ENCODE data around the gene ANKRD62. TPM values are rescaled to one million over a fixed set of nuclear protein-coding genes. Genes with fewer than 3 reads are reported as not detected.
A peak's percentile ranks its signal among the peaks of the same experiment; 100 is the strongest.

ANKRD62 gene
- total and polyA plus RNA-seq, 2 of the 4 experiments (the other 2 are of a cell fraction) = not detected

DNA sequence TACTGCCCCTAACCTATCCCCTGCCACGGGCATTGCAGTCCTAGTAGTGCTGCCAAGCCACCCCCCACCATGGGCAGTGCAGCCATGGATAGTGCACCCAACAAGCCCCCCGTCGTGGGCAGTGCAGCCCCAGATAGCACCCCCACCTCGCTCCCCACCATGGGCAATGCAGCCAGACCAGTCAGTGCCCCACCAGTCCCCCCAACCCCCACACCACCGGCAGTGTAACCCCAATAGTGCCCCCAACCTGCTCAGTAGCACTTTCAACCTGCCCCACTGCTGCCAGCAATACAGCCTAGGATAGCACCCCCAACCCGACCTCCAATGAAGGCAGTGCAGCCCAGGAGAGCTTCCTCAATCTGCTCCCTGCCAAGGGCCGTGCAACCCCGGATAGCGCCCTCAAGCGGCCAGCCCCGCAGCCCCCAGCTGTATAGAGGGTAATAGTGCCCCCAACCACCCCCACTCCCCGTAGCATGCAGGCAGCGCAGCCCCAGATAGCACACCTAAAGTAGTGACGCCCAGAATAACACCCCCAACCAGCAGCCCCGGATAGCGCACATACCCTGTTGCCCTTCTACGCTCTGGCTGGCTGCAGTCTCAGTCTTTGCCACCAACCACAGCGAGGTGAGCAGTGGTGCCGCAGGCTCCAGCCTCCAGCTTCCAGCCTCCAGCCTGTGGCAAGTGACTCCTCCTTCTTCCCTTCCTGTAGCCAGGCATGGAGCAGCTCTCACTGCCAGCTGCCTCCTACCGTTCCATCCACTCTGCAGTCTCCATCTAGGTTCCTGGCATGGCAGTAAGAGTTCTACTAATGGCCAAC is 45.4 kb upstream of the ANKRD62 start:
- H3K9ac ChIP-seq (ENCODE audit: low read depth, low read length) = no peak overlapping the region
- 95% methylated on average over 3 of the region's 20 CpGs; no CpG with 5 or more reads in 1 of the 2 experiments for WGBS, 2 experiments (ENCODE audit: extremely low coverage in 2 of 2, insufficient read length in 1 of 2)
- H2BK120ac ChIP-seq (ENCODE audit: low read depth, low read length) = peak overlapping the region; percentile 68; the same call in 1 of the 2 replicates
- ATAC-seq (ENCODE audit: low read depth) = peak; percentile 58
- POLR2A ChIA-PET (ENCODE audit: unreplicated experiment) = no interaction called here
- dilution Hi-C loops (cut with HindIII; ENCODE audit: low sequenced_read_pairs, unreplicated experiment) (no loop called here), in situ Hi-C loops (cut with MboI; ENCODE audit: low sequenced_read_pairs) (no loop called here), intact Hi-C loops (cut with micrococcal nuclease) (loop anchor here (10.0 kb wide), 1 partner anchor 187 kb away; no protein-coding TSS in a partner anchor)
- no peaks in the 10 kb centered on the region for H3K9me1 ChIP-seq (ENCODE audit: insufficient read depth, low read length)
- no peaks in the 10 kb centered on the region for H3K27me3 ChIP-seq (ENCODE audit: control insufficient read depth, insufficient read depth, low read length)
- peak overlapping the region; percentile 33 for H2AK9ac ChIP-seq (replicated peaks; ENCODE audit: low read depth, low read length, poor library complexity)
- DNase-seq = no peak
- peak overlapping the region; percentile 0; the same call in 1 of the 2 replicates for H4K5ac ChIP-seq (ENCODE audit: low read depth, low read length)
- no TSS peak for BruUV-seq (replicated peaks)
- H2BK15ac ChIP-seq (ENCODE audit: low read depth, low read length) = peak overlapping the region; percentile 45; the same call in 1 of the 3 replicates
- no peak overlapping the region for H3K56ac ChIP-seq (ENCODE audit: extremely low read depth, insufficient read depth, low read length)
- CTCF ChIA-PET = interaction anchor here (0.6 kb wide), 1 partner anchor 53 kb away, joined by 5 read pairs; no protein-coding TSS in a partner anchor
- H3K27ac ChIP-seq (ENCODE audit: insufficient read depth, low read length) = peak overlapping the region; percentile 2; the same call in 1 of the 2 replicates
- H3K9me3 ChIP-seq (ENCODE audit: control insufficient read depth, insufficient read depth, low read length) = no peaks in the 10 kb centered on the region
- no peak overlapping the region for H3K4me3 ChIP-seq (ENCODE audit: insufficient read depth, low read depth, low read length)
- H3K36me3 ChIP-seq (ENCODE audit: control insufficient read depth, insufficient read depth, low read length) = no peaks in the 10 kb centered on the region
- peak overlapping the region in 1 of 2 experiments; percentile 12; a peak in 1 of 4 replicates for H4K8ac ChIP-seq (ENCODE audit: low read depth in 2 of 2, low read length in 2 of 2)
- peak overlapping the region; percentile 3; the same call in 1 of the 2 replicates for H3K4ac ChIP-seq (ENCODE audit: low read depth, low read length)
- H2BK20ac ChIP-seq (ENCODE audit: low read depth, low read length) = no peak overlapping the region; the same call in 1 of the 2 replicates
- peaks cover 8% of the 10 kb centered on the region for H3K4me1 ChIP-seq (ENCODE audit: control insufficient read depth, insufficient read depth, low read length)
- no peak overlapping the region; the same call in 1 of the 2 replicates for H3K4me2 ChIP-seq (ENCODE audit: low read depth, low read length)
- no peak overlapping the region for H3K18ac ChIP-seq (ENCODE audit: low read depth, low read length)
- peak overlapping the region; percentile 0; the same call in 1 of the 2 replicates for H2AK5ac ChIP-seq (ENCODE audit: low read depth, low read length)
- 0 out of 2 replicates have a peak overlapping the region, but pooled peaks have one; percentile 17 for H4K91ac ChIP-seq (ENCODE audit: insufficient read depth, low read depth, low read length)
- peak overlapping the region; percentile 11 for H2BK5ac ChIP-seq (ENCODE audit: low read depth, low read length, poor library complexity, severe bottlenecking)
- no peaks in the 10 kb centered on the region; the same call in 1 of the 2 replicates for H4K20me1 ChIP-seq (ENCODE audit: insufficient read depth, low read length)
- peak overlapping the region; percentile 91 for H2AFZ ChIP-seq (replicated peaks; ENCODE audit: low read length, poor library complexity)
- no peak overlapping the region for H3K14ac ChIP-seq (replicated peaks; ENCODE audit: low read depth, low read length)
- no peak overlapping the region for H3K23ac ChIP-seq (ENCODE audit: low read depth, low read length)
- no peaks in the 10 kb centered on the region for H3K79me1 ChIP-seq (ENCODE audit: low read depth in 1 of 2, low read length in 2 of 2)
- TF ChIP-seq BHLHE40 (IDR thresholded peaks at IDR 0.05; ENCODE audit: low read depth, low read length) = no peak
- TF ChIP-seq RFX5 (IDR thresholded peaks at IDR 0.05; ENCODE audit: low read depth, low read length) = no peak
- no peak for TF ChIP-seq FOS (IDR thresholded peaks at IDR 0.05; ENCODE audit: low read depth, low read length)
- no peak for TF ChIP-seq MXI1 (IDR thresholded peaks at IDR 0.05; ENCODE audit: borderline replicate concordance, low read depth, low read length)
- no peak for TF ChIP-seq MAZ (IDR thresholded peaks at IDR 0.05; ENCODE audit: borderline replicate concordance, low read depth, low read length)
- TF ChIP-seq, protein P1, sequence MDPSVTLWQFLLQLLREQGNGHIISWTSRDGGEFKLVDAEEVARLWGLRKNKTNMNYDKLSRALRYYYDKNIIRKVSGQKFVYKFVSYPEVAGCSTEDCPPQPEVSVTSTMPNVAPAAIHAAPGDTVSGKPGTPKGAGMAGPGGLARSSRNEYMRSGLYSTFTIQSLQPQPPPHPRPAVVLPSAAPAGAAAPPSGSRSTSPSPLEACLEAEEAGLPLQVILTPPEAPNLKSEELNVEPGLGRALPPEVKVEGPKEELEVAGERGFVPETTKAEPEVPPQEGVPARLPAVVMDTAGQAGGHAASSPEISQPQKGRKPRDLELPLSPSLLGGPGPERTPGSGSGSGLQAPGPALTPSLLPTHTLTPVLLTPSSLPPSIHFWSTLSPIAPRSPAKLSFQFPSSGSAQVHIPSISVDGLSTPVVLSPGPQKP (IDR thresholded peaks at IDR 0.05; ENCODE audit: borderline replicate concordance, low read depth, low read length) = no peak
- no peak for TF ChIP-seq RAD21 (IDR thresholded peaks at IDR 0.05; ENCODE audit: low read length)
- TF ChIP-seq RCOR1 (IDR thresholded peaks at IDR 0.05; ENCODE audit: insufficient replicate concordance, low read length) = no peak
- TF ChIP-seq CHD1 (IDR thresholded peaks at IDR 0.05; ENCODE audit: low read depth, low read length) = no peak
- TF ChIP-seq CEBPB (IDR thresholded peaks at IDR 0.05; ENCODE audit: low read depth, low read length) = no peak
- no peak for TF ChIP-seq MAFK (IDR thresholded peaks at IDR 0.05; ENCODE audit: low read depth, low read length)
- no peak for TF ChIP-seq POLR2A (IDR thresholded peaks at IDR 0.05; ENCODE audit: low read depth, low read length)
- TF ChIP-seq, protein P2, sequence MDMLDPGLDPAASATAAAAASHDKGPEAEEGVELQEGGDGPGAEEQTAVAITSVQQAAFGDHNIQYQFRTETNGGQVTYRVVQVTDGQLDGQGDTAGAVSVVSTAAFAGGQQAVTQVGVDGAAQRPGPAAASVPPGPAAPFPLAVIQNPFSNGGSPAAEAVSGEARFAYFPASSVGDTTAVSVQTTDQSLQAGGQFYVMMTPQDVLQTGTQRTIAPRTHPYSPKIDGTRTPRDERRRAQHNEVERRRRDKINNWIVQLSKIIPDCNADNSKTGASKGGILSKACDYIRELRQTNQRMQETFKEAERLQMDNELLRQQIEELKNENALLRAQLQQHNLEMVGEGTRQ (IDR thresholded peaks at IDR 0.05; ENCODE audit: low read depth, low read length) = no peak
- TF ChIP-seq CTCF (conservative IDR thresholded peaks at IDR 0.05; ENCODE audit: low read depth, low read length) = no peak

Measured in IMR-90 (cell line).